HG02763 (cell line): ENCODE measurements around the gene DIO3.

Source experiments
- ATAC-seq: cut with Tn5 transposase; IDR thresholded peaks from one replicate; pipeline ENCODE4 v1.9.1; 2021; ENCODE audit warnings: mild to moderate bottlenecking, moderate library complexity; ENCODE audit not compliant: unreplicated experiment

DIO3 gene

DNA sequence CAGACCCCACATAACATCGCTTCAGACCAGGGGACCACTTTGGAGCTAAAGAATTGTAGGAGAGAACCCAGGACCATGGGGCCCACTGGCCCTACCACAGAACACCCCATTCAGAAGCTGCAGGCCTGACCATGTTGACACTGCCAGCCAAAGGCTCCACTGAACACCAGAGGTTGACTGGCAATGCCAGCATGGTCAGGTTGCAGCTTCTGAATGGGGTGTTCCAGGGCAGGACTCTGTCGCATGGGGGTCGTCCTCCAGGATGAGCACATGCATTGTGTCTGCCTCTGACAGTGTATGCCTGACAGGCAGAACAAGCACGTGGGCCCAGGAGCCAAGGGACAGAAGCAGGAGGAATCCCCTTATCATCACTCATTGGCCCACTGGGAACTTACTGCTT, 34.1 kb downstream of the DIO3 start:
- ATAC-seq = no peak

DNA sequence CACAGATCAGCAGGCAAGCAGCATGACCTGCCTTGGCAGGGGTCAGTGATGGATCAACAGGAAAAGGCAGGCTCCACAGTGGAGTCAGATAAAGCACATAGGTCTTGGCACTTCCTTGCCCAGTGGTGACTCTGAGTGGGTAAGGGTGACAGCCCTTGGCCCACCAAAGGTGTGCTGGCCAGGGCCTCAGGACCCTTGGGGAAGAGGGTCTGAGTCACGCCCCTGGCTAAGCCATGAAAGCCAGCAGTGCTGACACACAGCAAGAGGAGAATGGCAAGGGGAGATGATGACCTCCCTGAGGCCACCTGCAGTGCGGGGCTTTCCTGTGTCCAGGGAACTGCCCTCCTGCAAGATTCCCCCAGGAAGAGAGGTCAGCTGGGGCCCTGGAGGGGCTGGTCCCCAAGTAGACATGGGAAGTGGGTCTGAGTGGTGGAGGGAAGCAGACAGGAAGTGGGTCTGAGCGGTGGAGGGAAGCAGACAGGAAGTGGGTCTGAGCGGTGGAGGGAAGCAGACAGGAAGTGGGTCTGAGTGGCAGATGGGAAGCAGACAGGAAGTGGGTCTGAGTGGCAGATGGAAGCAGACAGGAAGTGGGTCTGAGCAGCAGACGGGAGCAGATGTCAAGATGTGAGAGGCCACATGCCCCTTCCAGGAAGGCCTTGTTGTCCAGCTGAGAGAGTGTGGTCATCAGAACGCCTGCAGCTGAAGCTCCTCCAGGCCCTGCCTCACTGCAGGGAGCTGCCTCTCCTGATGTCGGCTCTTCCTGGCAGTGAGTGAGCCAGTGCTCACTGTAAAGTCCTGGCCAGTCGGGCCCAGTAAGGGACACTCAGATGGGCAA, 34.8 kb downstream of the DIO3 start:
- ATAC-seq = no peak

DNA sequence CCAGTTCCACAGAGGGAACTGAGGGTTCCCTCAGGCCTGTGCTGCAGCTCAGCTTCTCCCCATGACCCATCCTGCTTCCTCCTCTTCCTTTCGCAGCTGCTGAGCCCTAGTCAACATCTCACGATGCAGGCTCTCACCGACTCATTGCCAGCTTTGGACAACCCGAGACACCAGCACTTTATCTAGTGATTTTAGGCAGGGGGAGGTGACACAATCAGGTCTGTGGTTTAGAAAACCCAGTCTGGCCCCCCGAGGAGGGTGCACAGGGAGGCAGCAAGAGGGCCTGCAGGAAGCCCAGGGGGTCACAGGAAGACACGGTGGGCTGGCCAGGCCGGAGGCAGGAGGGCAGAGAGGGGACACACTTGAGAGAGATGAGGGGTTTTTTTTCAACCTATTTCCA, 35.4 kb downstream of the DIO3 start:
- no peak for ATAC-seq

DNA sequence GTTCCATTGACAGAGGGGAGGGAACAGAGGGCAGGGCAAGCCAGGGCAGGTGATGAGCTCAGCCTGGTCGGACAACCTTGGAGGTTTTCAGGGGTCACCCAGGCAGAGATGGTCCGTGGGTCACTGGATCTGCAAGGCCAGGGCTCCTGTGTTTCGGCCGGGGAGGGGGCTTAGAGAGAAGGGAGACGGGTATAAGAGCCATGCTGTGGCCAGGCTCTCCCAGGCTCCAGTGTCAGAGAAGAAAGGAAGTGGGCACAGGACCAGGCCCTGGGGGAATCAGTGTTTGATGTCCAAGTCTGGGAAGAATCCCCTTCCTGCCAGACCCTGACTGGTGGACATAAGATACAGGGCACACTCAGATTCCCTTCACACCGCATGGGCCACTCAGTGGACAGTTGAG, 36.9 kb downstream of the DIO3 start:
- no peak for ATAC-seq

DNA sequence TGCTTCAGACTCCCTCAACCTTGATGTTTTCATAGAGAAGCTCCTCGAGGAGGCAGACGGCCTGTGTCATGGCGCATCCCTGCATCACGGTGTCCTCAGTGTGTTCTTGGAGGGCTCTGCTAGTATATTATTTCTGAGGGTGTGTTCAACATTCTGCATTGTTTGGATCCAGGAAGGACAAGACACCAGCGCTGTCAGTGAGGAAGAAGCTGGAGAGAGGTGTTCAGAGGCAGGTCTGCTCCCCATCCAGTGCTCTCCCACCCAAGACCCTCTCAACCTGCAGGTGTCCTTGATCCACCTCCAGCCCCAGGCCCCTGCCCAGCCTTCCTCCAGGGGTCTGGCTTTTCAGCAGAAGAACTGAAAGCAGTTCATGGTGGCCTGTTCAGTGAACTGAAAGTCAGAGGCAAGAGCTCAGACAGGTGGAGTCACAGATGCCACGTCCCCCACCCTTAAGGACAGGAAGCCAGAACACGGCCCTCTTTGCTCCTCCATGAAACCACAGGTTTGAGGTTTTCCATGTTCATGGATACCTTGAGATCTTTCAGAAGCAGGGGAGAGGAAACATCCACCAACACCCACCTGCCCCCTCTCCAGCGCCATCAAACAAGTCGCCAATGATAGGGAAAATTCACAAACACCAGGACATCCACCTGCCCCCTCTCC, 37.4 kb downstream of the DIO3 start:
- ATAC-seq = no peak

DNA sequence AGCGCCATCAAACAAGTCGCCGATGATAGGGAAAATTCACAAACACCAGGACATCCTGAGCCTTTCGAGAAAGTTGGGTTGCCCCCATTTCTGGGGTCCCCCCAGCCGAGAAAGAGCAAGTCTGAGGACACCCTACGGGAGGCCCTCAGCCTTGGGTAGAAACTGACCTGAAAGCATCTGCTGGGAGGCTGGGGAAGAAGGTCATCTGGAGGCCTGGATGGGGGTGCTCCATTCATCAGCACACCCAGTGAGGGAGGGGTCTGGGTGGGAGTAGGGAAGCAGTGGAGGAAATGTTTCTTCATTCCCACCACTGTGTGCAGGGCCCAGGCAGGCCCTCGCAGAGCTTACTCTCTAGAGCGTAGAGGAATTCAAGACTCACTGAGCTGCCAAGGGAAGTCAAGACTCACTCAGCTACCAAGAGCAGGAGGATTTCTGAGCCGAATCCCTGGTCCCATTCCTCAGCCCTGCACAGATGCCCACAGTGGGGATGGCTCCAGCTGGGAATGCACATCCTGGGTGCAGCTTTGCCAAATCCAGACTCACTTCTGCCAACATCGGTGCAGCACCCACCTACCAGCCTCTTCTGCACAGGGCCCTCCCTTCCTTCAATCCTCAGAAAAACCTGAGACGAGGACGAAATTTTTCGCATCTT, 38.1 kb downstream of the DIO3 start:
- no peak for ATAC-seq

DNA sequence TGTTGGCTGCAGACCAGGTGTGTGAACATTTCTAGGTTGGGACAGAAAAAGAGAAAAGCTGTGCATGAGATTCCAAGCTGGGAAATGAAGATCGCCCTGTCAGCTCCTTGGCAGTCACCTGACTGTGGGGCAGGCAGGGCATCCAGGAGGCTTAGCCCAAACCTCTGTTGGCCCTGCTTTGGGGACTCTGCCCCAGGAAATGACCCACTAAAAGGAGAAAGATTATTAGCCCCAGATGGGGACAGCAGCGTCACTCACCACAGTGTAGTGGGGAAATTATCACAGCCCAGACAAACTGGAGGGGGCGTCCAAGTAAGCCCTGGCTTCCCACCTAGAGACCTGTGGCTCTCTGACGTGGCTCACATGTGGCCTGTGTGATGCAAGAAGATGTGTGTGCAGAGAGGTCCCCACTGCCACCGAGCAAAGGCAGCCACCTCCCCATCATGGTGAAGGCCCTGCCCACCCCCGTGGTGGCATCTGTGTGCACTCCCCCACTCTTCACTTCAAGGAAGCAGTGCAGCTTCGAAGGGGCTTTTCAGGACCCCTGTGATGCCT, 39.1 kb downstream of the DIO3 start:
- ATAC-seq = no peak

DNA sequence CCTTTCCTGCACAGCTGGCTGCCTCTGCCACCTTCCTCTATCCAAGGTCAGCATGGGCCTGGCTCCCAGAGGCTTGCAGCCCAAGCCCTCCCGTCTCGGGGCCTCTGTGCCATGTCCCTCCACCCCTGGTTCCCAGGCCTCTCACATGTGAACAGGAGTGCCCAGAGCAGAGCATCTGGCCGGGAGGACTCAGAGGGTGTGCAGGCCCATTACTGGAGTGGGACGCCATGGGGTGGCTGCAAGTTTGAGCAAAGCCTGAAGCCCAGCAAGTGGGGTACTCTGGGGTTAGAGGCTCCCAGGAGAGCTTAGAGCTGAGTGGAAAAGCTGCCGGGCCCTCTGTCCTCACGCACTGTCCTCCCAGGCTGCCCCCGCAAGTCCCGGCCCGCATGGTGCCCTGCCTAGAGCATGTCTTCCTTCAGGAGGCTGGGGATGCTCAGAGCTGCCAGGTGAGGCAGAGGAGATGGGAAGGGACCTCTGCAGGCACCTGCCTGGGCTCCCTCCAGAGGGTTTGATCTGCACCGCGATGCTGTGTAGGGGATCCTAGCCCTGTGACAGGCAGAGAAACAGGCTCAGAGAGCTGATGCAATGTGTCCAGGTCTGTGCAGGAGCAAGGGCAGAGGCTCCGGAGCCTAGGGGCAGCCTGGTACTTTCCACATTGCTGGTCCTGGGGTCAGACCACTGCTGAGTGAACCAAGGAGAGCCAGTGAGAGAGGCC, 39.8 kb downstream of the DIO3 start:
- no peak for ATAC-seq

DNA sequence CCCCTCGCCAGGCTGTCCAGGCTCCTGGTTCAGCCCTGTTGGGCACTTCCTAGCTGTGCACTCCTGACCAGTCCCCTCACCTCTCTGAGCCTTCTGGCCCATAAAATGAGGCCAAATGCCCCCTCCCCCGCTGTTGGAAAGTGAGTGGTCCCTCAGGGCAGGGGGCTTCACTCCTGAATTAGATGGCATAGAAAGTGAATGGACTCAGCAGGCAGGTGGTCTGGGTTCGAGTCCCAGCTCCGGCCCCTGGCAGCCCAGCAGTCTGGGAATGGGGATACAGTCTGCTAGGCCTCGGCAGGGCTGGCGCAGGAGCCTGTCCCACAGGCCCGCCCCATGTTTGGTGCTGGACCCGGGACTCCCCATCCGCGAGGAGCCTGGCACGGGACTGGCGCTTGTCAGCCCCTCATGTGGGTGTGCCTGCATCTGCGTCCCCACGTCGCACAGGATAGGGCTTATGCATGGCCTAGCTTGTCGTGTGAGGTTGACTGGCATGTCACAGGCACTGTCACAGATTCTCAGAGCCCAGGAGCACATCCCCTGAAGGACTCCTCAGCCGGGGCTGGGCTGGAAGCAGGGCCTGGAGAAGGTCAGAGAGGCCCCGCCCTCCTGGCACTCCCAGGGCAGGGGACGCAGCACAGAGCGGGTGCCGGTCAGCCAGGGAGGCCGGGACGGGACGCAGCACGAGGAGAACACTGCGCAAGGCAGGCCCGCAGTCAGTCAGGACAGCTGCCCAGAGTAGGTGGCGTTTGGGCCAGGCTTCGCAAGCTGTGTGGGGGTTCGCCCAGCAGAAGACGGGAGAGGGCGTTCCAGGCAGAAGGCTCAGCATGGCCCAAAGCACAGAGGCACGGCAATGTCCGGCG, 40.5 kb downstream of the DIO3 start:
- ATAC-seq = no peak

DNA sequence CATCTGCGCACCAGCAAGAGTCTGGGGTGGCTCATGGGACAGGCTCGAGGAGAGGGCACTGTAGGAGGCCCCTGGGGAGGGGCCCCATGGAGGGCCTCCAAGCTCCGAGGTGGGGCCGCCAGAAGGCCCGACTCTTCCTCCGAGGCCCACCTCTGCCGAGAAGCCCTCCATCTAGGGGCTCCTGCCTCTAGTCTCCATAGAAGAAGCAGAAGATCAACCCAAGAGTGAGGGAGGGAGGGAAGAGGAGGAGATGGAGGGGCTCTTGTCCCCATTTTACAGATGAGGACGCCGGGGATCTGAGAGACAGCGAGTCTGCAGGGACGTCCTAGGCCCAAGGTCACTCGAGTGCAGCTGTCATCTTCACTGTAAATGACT, 41.2 kb downstream of the DIO3 start:
- ATAC-seq = no peak

DNA sequence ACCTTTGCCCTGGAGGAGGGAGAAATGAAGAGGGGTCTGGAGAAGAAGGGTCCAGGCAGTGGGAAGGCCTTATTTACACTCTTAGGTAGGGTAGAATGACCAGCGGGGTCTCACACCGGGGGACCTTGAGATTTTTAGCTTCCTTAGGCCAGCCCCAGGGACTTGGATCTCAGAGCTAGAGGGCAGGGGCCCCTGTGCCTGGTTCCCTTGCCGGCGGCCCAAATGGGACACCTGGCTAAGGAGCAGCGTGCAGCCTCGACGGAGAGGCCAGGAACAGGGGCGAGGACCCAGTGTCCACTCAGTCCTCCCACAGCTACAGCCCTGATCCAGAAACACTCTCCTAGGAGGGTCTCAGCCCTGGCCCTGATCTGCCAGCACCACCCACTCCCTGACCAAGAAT, 41.8 kb downstream of the DIO3 start:
- ATAC-seq = no peak

DNA sequence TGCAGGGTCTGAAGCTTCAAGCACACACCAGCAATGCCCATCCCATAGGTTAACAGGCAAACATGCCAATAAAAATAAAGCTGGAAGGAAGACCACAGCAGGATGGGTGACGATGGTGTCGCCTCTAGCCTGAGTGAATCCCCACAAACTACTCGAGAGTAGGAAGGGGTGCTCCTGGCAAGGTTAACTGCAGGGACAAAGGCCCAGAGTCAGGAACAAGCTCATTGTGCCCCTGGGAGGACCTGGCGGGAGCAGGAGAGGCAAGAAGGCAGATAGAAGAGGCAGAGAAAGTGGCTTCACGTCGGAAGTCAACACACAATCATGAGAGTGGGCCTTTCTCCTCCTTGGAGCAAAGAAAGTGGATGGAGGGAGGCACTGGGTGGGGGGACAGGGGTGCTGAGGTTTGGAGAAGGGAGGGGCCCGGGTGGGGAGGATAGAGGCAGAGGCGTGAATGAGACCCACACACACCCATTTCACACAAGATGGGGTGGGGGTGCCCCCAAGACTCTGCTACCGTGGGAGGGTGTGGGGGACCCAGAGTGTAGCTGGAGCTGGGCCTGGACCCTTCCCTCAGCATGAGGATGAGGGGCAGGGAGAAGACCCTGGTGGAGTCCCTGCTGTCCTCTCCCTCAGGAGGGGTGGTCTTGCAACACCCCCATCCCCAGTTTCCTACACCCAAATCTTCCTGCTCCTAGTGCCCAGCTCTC, 43.1 kb downstream of the DIO3 start:
- ATAC-seq = no peak

DNA sequence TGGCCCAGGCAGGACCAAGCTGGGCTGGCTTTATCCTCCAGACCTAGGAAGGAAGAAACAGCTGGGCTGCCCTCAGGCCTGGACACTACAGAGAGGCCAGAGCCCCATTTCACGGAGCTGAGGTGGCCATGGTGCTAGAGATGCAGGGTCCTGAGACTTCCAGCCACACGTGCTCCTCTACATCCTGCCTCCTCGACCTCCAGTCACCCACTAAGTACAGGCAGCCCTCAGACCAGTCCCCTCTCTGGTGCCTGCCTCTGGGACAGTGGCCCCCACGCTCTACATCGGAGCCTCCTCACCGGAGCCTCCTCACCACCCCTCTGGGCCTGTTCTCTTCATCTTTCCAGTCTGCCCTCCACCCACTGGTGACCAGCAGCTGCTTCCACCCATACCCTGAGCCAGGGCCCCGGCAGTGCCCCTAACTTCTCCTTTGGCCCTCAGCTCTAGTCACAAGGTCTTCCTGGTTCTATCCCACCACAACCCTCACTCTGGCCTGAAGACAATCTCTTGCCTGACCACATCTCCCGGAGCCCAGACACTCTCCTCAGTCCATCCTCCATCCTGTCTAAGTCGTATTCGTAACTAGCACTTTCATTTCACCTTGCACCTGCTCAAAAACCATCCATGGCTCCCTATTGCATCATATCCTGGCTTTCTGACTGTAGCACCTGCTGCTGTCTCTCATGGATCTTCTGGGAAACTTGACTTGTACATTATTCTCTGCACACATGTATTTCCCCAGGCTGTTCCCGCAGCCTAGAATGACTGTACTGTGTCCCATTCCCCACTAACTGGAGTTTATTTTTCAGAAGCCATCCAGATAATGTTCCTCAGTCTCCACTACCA, 43.9 kb downstream of the DIO3 start:
- no peak for ATAC-seq

DNA sequence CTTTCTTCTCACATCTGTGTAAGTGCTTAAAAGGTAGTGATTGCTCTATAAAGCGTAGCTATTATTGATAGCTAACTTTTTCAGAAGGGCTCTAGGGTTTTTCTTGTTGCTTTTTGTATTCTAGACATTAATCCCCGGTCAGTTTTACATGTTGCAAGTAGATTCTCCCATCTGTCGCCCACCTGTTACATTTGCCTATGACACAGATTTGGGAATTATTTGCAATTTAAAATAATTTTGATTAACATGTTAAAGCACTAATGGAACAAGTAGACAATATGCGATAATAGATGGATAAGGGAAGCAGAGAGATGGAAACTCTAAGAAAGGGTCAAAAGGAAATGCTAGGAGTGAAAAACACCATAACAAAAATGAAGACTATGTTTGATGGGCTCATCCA, 44.5 kb downstream of the DIO3 start:
- no peak for ATAC-seq
